ENCODE results near the gene TRAK1.
A peak's percentile ranks its signal among the peaks of the same experiment; 100 is the strongest.
"Not testable (repeated sequence)": the region's sequence is repeated elsewhere in the genome, so short reads cannot be mapped to it uniquely, and the experiment has no call there.

Gene TRAK1, protein sequence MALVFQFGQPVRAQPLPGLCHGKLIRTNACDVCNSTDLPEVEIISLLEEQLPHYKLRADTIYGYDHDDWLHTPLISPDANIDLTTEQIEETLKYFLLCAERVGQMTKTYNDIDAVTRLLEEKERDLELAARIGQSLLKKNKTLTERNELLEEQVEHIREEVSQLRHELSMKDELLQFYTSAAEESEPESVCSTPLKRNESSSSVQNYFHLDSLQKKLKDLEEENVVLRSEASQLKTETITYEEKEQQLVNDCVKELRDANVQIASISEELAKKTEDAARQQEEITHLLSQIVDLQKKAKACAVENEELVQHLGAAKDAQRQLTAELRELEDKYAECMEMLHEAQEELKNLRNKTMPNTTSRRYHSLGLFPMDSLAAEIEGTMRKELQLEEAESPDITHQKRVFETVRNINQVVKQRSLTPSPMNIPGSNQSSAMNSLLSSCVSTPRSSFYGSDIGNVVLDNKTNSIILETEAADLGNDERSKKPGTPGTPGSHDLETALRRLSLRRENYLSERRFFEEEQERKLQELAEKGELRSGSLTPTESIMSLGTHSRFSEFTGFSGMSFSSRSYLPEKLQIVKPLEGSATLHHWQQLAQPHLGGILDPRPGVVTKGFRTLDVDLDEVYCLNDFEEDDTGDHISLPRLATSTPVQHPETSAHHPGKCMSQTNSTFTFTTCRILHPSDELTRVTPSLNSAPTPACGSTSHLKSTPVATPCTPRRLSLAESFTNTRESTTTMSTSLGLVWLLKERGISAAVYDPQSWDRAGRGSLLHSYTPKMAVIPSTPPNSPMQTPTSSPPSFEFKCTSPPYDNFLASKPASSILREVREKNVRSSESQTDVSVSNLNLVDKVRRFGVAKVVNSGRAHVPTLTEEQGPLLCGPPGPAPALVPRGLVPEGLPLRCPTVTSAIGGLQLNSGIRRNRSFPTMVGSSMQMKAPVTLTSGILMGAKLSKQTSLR

GRCh38 chr3:42090973-42091731, at the start of gene TRAK1:
Gene TRAK1 (plus strand): TSS chr3:42091357. CDS start chr3:42091470, 113 bp downstream.
- no peak for DNase-seq

GRCh38 chr3:42042747-42043098, 48.4 kb upstream of the TRAK1 start:
- no peak for DNase-seq

DNA sequence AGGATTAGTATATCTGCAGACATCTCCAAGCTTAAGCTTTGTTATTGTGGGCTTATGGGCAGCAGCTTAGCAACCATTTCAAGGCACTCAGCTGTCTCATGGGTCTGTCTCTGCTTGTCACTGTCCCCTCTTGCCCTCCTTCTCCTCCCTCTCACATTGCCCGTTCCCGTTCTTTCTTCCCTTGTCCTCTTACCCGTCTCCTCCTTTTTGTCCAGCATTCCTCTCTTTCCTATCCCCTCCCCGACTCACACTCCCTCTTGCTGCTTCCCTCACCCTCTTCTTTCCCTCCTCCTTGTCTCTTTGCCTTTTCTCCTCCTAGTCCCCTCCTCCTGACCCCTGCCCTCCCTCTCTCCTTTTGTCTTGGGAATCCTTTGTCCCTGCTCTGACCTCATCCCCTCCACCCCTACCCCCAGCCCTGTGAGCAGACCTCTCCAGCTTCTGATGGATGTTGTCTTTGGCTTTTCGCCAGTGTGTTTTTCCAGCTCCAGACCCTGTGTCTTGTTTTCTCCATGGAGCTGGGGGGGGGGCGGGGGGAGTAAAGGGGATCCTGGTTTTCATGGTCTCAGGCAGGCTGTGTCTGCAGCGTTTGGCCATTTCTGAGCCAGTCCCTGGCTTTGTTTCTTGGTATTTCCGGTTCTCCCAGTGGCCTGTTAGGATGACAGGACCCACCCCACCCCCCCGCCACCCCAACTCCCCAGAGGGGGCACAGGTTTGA, 47.9 kb upstream of the TRAK1 start:
- no peak for DNase-seq

DNA sequence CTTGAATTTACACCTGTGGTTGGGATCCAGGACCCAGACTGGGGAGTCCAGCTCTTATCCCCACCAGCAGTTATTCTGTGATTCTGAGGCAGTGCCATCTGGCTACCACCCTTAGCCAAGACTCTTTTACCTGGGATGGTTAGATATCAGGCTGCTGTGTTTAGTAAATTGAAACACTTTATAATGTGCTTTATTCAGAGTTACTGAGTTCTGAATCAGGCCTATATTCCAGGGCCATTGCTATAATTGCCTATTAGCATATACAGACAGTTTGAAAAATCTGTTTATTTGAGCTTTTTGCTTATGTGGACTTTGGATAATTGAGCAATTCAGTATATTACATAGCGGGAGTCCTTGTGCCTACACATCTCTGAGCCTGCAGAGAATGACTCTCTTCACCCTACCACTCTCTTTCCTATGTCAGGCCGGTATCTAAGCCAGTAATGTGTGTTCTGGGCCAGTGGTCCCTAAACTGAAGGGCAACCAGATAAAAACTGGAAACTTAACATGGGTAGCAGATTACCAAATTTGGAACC, 45.4 kb upstream of the TRAK1 start:
- DNase-seq: no peak

- DNase-seq: not testable (repeated sequence)
Measured at GRCh38 chr3:42048526-42048925, 42.6 kb upstream of the TRAK1 start.

- no peak for DNase-seq
Measured at GRCh38 chr3:42050126-42050525, 41.0 kb upstream of the TRAK1 start.

DNA sequence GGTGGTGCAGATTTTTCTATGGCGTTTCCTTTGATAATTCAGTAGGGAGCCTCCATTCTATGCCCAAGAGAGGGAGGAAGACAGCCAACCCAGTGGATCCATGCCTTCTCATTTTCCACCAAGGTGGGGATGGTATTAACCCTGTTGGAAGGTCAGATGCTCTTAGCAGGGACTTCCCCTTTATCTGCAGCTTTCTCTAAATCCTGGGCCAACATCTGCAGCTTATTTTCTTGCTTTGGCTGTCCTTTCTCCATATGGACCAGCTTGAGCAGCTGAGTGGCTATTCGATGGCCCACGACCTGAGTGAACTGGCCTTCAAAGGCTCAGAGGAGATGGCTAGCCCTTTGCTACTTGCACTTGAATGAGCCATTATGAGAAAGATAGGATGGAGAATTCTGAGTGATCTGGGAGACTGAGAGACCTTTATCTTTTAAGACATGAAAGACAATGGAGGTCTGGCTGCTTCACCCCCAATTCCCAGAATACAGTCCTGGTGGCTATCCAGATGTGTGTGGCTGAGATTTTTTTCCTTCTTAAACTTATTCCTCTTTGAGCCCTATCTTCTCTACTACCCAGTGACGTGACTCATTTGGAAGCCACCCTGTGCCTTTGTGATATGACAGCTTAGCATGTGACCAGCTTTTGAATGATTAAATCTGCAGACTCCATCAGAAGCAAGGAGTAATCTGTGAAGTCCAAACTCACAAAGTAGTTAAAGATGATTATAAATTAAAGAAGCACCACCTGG, 39.6 kb upstream of the TRAK1 start:
- no peak for DNase-seq

DNA sequence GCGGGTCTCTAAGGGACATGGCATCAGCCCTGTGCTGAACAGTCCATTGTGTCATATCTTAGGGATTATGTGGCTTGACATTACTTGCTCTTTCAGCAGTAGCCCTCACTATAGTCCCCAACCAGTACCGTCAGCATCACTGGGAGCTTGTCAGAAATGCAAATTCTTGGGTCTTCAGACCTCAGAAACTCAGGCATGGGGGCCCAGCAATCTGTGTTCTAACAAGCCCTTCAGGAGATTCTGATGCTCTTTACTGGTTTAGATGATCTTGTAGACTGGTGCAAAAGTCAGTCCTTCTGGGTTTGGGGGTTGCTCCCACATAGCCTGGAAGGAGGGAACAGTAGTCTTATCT, 39.0 kb upstream of the TRAK1 start:
- no peak for DNase-seq

DNA sequence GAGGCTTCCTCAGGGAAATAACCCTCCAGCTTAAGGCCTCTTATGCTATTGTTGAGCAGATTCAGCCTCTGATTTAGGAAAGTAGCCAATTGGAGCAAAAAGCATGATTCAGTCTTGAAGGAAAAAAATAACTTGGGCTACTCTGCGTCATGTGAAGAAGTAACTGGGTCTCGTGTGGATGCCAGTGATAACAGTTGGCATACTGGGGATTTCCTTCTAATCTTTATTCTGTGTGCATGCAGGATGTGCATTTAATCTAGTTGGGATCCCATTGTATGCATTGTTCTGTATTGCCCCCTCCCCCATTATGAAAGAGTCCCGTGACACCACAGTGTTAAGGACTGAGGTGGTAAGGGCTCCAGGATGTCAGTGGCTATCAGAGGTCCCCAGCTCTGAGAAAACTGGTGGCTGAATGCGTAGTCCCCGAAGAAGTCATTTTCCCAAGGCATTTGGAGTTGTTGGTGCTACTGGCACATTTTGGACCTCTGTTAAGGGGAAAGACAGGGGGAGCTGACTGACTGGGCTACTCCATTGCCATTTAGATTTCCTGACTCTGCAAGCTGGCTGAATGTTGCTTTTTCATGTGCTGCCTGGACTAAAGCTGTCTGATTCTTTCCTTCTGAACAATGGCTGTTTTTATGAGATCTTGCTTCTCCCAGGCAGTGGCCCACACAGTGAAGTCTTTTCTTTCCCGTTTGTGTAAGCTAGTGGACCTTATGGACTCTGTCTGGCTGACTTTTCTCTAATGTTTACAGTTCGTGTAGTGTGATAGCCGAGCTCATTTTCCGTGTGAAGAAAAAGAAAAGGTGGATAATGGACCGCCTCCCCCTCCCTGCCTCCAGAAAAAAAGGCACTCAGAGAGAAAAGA, 38.4 kb upstream of the TRAK1 start:
- no peak for DNase-seq

DNA sequence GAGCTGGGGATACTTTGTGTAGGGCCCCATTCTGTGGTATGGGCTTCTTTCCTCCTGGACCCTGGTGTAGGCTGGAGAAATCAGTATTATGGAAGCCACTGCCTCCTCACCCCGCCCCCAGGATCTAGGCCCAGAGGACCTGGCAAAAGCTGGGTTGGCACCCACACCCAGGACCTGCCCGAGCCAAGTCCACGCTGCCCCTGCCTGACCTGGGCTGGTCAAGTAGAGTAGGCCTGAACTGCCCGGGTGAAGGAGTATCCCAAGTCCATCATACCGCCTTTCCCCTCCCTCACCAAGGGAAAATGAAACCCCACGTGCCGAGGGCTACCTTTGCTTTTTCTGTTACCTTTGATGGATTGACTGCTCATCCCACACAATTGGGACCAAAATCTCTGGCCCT, 37.7 kb upstream of the TRAK1 start:
- DNase-seq: no peak

GRCh38 chr3:42055291-42055690, 35.9 kb upstream of the TRAK1 start:
- DNase-seq: no peak

GRCh38 chr3:42056840-42057239, 34.3 kb upstream of the TRAK1 start:
- no peak for DNase-seq

DNA sequence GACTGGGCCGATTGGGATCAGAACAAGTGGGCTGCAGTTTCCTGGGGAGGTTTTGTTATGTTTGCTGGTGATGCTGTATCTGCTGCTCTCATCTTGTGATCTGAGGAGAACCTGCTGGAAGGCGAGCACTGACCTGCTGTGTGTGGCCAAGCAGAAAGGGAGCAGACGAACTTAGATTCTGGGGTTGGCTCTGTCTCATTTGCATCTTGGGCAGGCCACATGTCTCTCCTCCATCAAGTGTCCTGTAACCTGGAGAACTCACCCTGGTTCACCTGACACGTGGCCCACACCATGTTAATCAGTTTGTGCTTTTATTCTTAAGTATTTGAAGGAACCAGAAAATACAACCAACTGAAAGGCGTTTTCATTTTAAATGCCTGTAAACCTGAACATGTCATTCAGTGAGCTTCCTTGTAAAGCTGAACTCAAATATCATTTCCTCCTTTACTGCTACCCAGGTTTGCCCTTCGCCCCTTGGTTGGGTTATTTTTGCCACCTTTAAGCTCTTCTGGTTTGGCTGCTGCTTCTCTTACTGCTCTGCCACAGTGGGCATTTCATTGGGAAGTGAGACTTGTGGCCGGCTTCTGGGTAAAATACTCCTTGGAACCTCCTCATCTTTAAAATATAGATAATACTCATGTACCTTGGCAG, 33.5 kb upstream of the TRAK1 start:
- DNase-seq: no peak

GRCh38 chr3:42061025-42061712, 30.0 kb upstream of the TRAK1 start:
- DNase-seq: no peak

DNA sequence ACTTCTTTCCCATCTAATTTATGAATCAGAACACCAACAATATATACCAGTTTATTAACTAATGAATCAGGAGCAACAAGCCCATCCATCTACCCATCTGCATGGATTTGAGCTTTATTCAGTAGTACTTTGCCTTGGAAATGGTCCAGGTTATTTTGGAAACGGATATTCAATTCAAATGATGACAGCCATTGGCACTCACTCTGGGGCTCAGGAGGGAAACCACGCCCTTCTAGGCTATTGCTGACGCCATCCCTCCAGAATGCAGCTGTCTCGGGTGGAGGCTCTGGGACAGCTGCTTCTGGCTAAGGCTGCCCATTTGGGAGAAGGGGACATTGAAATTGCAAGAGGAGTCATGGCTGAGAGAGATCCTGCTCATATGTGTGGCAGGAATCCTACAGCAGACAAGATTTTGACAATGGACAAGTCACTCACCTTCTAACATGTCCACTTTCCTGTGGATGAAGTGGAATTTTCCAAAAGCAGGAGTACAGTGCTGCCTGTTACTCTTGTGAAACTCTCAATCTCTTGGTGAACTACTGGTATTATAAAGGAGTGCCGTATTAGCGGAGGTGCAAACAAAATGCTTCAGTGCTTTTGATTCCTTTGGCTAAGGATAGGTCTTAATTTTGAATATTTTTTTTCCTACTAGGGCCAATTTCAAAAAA, 29.3 kb upstream of the TRAK1 start:
- peak; percentile 85 for DNase-seq

- DNase-seq: no peak
Measured at GRCh38 chr3:42062464-42062863, 28.7 kb upstream of the TRAK1 start.

- DNase-seq: no peak
Measured at GRCh38 chr3:42063888-42064287, 27.3 kb upstream of the TRAK1 start.

DNA sequence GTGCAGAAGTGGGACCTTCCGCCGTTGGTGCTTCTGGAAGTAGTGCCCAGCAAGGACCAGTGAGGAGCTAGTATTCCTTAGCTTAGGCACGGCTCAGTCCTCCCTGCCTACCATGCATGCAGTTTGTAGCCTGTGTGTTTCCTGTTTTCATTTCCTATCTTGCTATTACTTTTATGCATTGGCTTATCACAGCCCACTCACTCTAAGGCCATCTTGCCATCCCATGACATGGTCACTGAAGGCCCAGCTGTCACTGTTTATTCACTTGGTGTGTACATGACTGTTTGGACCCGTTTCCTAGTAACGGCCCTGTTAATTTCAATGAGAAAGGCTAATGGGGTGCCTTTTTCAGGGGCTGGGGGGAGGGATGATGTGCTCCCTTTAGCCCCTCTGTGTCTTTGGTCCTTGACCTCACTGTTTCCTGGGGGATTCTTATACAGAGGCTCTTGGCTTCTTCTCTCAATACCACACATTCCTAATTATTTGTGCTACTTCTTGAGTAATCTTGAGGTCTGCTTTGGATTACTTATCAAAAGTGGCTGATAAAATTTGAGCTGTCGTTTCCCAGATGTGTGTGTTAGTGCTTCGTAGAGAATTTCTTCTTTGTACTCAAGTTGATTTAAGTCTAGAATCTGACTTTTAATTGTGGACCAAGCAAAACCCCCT, 24.5 kb upstream of the TRAK1 start:
- no peak for DNase-seq

Data from NCI-H446 treated with DMSO at 0.1 percent for 48 hours (cell line).